SK-N-SH treated with all-trans-retinoic acid at 6 μM for 48 hours (cell line): ENCODE measurements around the gene PFKP.
A peak's percentile ranks its signal among the peaks of the same experiment; 100 is the strongest.

Experiments used
- ATAC-seq: fragments of 200-7000 bp; cut with Tn5 transposase; 3 replicates; pipeline ENCODE4 v1.9.1; 2020; ENCODE audit warnings: mild to moderate bottlenecking, moderate library complexity
- ARNTL ChIP-seq: fragments of 450-650 bp; formaldehyde crosslinking; IDR thresholded peaks from 2 replicates; pipeline ENCODE4 v1.5.0; 2020; ENCODE audit warnings: low read depth, mild to moderate bottlenecking, moderate library complexity, borderline replicate concordance
- BACH2 ChIP-seq: fragments of 250-450 bp; sonication (Bioruptor Pico); IDR thresholded peaks from 2 replicates; pipeline ENCODE4 v1.9.0; 2021; ENCODE audit warnings: mild to moderate bottlenecking, borderline replicate concordance
- CREB5 ChIP-seq: fragments of 250-450 bp; sonication (Bioruptor Pico); IDR thresholded peaks from 2 replicates; pipeline ENCODE4 v1.5.1; 2020; ENCODE audit warnings: low read depth, mild to moderate bottlenecking, moderate library complexity
- CSRNP3 ChIP-seq: fragments of 250-450 bp; sonication (Bioruptor Pico); IDR thresholded peaks from 2 replicates; pipeline ENCODE4 v1.5.1; 2021; ENCODE audit warnings: mild to moderate bottlenecking, moderate library complexity
- ESRRG ChIP-seq: fragments of 250-450 bp; sonication (Bioruptor Pico); IDR thresholded peaks from 2 replicates; pipeline ENCODE4 v1.6.1; 2021; ENCODE audit warnings: mild to moderate bottlenecking
- GLIS3 ChIP-seq: fragments of 250-450 bp; sonication (Bioruptor Pico); IDR thresholded peaks from 2 replicates; pipeline ENCODE4 v1.5.0; 2020; ENCODE audit warnings: mild to moderate bottlenecking, moderate library complexity
- ISL1 ChIP-seq: fragments of 250-450 bp; sonication (Bioruptor Pico); IDR thresholded peaks from 2 replicates; pipeline ENCODE4 v2.1.2; 2022; ENCODE audit warnings: mild to moderate bottlenecking, moderate library complexity
- OSR1 ChIP-seq: fragments of 250-450 bp; sonication (Bioruptor Pico); IDR thresholded peaks from 2 replicates; pipeline ENCODE4 v1.8.0; 2022; ENCODE audit warnings: moderate library complexity, mild to moderate bottlenecking, inconsistent platforms
- PATZ1 ChIP-seq: fragments of 250-450 bp; sonication (Bioruptor Pico); IDR thresholded peaks from 2 replicates; pipeline ENCODE4 v1.8.0; 2020; ENCODE audit warnings: mild to moderate bottlenecking, moderate library complexity, borderline replicate concordance
- POU6F1 ChIP-seq: fragments of 250-450 bp; sonication (Bioruptor Pico); IDR thresholded peaks from 2 replicates; pipeline ENCODE4 v1.8.0; 2021; ENCODE audit warnings: low read depth, mild to moderate bottlenecking, moderate library complexity, borderline replicate concordance
- PPARA ChIP-seq: fragments of 250-450 bp; sonication (Bioruptor Pico); IDR thresholded peaks from 2 replicates; pipeline ENCODE4 v1.5.0; 2020; ENCODE audit warnings: mild to moderate bottlenecking, borderline replicate concordance
- RARB ChIP-seq: fragments of 250-450 bp; sonication (Bioruptor Pico); IDR thresholded peaks from 2 replicates; pipeline ENCODE4 v1.8.0; 2021; ENCODE audit warnings: mild to moderate bottlenecking, moderate library complexity
- SNAI2 ChIP-seq: fragments of 250-450 bp; sonication (Bioruptor Pico); IDR thresholded peaks from 2 replicates; pipeline ENCODE4 v1.5.0; 2020; ENCODE audit warnings: mild to moderate bottlenecking, moderate library complexity
- TCF4 ChIP-seq: fragments of 250-450 bp; sonication (Bioruptor Pico); IDR thresholded peaks from 2 replicates; pipeline ENCODE4 v1.8.0; 2021; ENCODE audit warnings: mild to moderate bottlenecking, moderate library complexity, borderline replicate concordance
- TOX ChIP-seq: fragments of 250-450 bp; sonication (Bioruptor Pico); IDR thresholded peaks from 2 replicates; pipeline ENCODE4 v1.8.0; 2021; ENCODE audit warnings: mild to moderate bottlenecking, moderate library complexity, borderline replicate concordance
- TSHZ2 ChIP-seq: fragments of 250-450 bp; sonication (Bioruptor Pico); IDR thresholded peaks from 2 replicates; pipeline ENCODE4 v1.5.0; 2020; ENCODE audit warnings: mild to moderate bottlenecking, moderate library complexity
- ZC3H10 ChIP-seq: fragments of 250-450 bp; sonication (Bioruptor Pico); IDR thresholded peaks from 2 replicates; pipeline ENCODE4 v1.5.1; 2021; ENCODE audit warnings: mild to moderate bottlenecking, moderate library complexity
- ZFP3 ChIP-seq: fragments of 250-450 bp; sonication (Bioruptor Pico); IDR thresholded peaks from 2 replicates; pipeline ENCODE4 v1.5.0; 2020; ENCODE audit warnings: mild to moderate bottlenecking, moderate library complexity
- ZFP30 ChIP-seq: fragments of 450-650 bp; formaldehyde crosslinking; IDR thresholded peaks from 2 replicates; pipeline ENCODE4 v1.5.0; 2022; ENCODE audit warnings: mild to moderate bottlenecking, moderate library complexity
- ZNF565 ChIP-seq: fragments of 450-650 bp; formaldehyde crosslinking; conservative IDR thresholded peaks from 2 replicates; pipeline ENCODE4 v1.5.0; 2020; ENCODE audit warnings: low read depth, mild to moderate bottlenecking, moderate library complexity
- ZNF70 ChIP-seq: fragments of 450-650 bp; formaldehyde crosslinking; IDR thresholded peaks from 2 replicates; pipeline ENCODE4 v1.5.0; 2020; ENCODE audit warnings: mild to moderate bottlenecking, moderate library complexity
- ZNF8 ChIP-seq: fragments of 450-650 bp; formaldehyde crosslinking; IDR thresholded peaks from 2 replicates; pipeline ENCODE4 v1.5.0; 2020; ENCODE audit warnings: mild to moderate bottlenecking, moderate library complexity

Gene PFKP

GRCh38 chr10:3067118-3067858 is at the start of gene PFKP:
PFKP (plus strand) TSS chr10:3067548; CDS start chr10:3067596, 48 bp downstream.
- peak; percentile 63 for ATAC-seq
- TF ChIP-seq RARB (no peak), SNAI2 (CRISPR knock-in tag) (no peak), ZFP3 (CRISPR knock-in tag) (no peak), POU6F1 (no peak), ISL1 (CRISPR knock-in tag) (no peak), GLIS3 (CRISPR knock-in tag) (no peak), TCF4 (CRISPR knock-in tag) (no peak), BACH2 (no peak), PATZ1 (CRISPR knock-in tag) (no peak), ZNF8 (CRISPR knock-in tag) (no peak), OSR1 (CRISPR knock-in tag) (no peak), TOX (no peak), ZNF565 (CRISPR knock-in tag) (no peak)

- TF ChIP-seq PPARA (CRISPR knock-in tag) (no peak), TCF4 (CRISPR knock-in tag) (no peak), TOX (no peak), TSHZ2 (CRISPR knock-in tag) (no peak), ESRRG (CRISPR knock-in tag) (no peak), ZNF565 (CRISPR knock-in tag) (no peak), RARB (no peak), ZC3H10 (CRISPR knock-in tag) (no peak), ZFP3 (CRISPR knock-in tag) (no peak), BACH2 (no peak), ZFP30 (CRISPR knock-in tag) (no peak)
- no peak for ATAC-seq
These were observed 49.1 kb upstream of the PFKP start for GRCh38 chr10:3018247-3018646.

GRCh38 chr10:3020311-3020710 is 47.0 kb upstream of the PFKP start:
- no peak for TF ChIP-seq GLIS3 (CRISPR knock-in tag)
- TF ChIP-seq ARNTL (CRISPR knock-in tag) = no peak
- TF ChIP-seq SNAI2 (CRISPR knock-in tag) = no peak
- TF ChIP-seq ZNF70 (CRISPR knock-in tag) = no peak
- no peak for TF ChIP-seq TSHZ2 (CRISPR knock-in tag)
- no peak for TF ChIP-seq CREB5
- TF ChIP-seq OSR1 (CRISPR knock-in tag) = no peak
- no peak for TF ChIP-seq TOX
- no peak for TF ChIP-seq ZNF8 (CRISPR knock-in tag)
- no peak for TF ChIP-seq PPARA (CRISPR knock-in tag)
- TF ChIP-seq TCF4 (CRISPR knock-in tag) = no peak
- TF ChIP-seq BACH2 = no peak
- TF ChIP-seq CSRNP3 (CRISPR knock-in tag) = no peak
- no peak for TF ChIP-seq ESRRG (CRISPR knock-in tag)
- no peak for TF ChIP-seq ZFP30 (CRISPR knock-in tag)
- TF ChIP-seq PATZ1 (CRISPR knock-in tag) = no peak
- no peak for TF ChIP-seq RARB
- TF ChIP-seq ZFP3 (CRISPR knock-in tag) = no peak
- no peak for TF ChIP-seq ZC3H10 (CRISPR knock-in tag)
- no peak for ATAC-seq
